NOMO-1 treated with DMSO at 0.1 percent for 48 hours (cell line): ENCODE results near the gene SIAH3.

Experiments
- DNase-seq: peaks from one replicate; lab custom pipeline; 2025; ENCODE audit not compliant: unreplicated experiment; lab: John Stamatoyannopoulos, UW

The SIAH3 gene

GRCh38 chr13:45863709-45864590, 12.4 kb upstream of the SIAH3 start:
- DNase-seq = no peak

GRCh38 chr13:45861322-45861721, 9.8 kb upstream of the SIAH3 start:
- no peak for DNase-seq

GRCh38 chr13:45860240-45860639, 8.7 kb upstream of the SIAH3 start:
- DNase-seq = no peak

- no peak for DNase-seq
Observed at GRCh38 chr13:45859705-45860104, 8.2 kb upstream of the SIAH3 start.

GRCh38 chr13:45852494-45852893, 941 bp upstream of the SIAH3 start:
- no peak for DNase-seq

- DNase-seq = no peak
Observed at GRCh38 chr13:45851956-45852355, 403 bp upstream of the SIAH3 start.

GRCh38 chr13:45850027-45850613, 1.4 kb downstream of the SIAH3 start:
- DNase-seq = no peak

- DNase-seq = no peak
Observed at GRCh38 chr13:45849408-45849807, 2.1 kb downstream of the SIAH3 start.

GRCh38 chr13:45847554-45848224, 3.9 kb downstream of the SIAH3 start:
- peak; percentile 73 for DNase-seq

GRCh38 chr13:45846681-45847080, 4.9 kb downstream of the SIAH3 start:
- DNase-seq = no peak

GRCh38 chr13:45838171-45838745, 13.3 kb downstream of the SIAH3 start:
- DNase-seq = no peak

- no peak for DNase-seq
Observed at GRCh38 chr13:45837111-45837510, 14.4 kb downstream of the SIAH3 start.

- no peak for DNase-seq
Observed at GRCh38 chr13:45834411-45834994, 17.1 kb downstream of the SIAH3 start.

- DNase-seq = peak; percentile 55
Observed at GRCh38 chr13:45833663-45834375, 17.7 kb downstream of the SIAH3 start.

- DNase-seq = no peak
Observed at GRCh38 chr13:45833242-45833641, 18.3 kb downstream of the SIAH3 start.

- DNase-seq = no peak
Observed at GRCh38 chr13:45831851-45832250, 19.7 kb downstream of the SIAH3 start.

GRCh38 chr13:45830121-45830520, 21.4 kb downstream of the SIAH3 start:
- no peak for DNase-seq

- peak; percentile 71 for DNase-seq
Observed at GRCh38 chr13:45828256-45828968, 23.1 kb downstream of the SIAH3 start.

GRCh38 chr13:45827318-45827717, 24.2 kb downstream of the SIAH3 start:
- no peak for DNase-seq

- DNase-seq = peak; percentile 88
Observed at GRCh38 chr13:45826731-45827130, 24.8 kb downstream of the SIAH3 start.
